ENCODE measurements around the gene CGAS. TPM values are rescaled to one million over a fixed set of nuclear protein-coding genes. Genes with fewer than 3 reads are reported as not detected.

Gene CGAS
- total RNA-seq, 1 experiment from 2014 or later = 25.5 TPM

DNA sequence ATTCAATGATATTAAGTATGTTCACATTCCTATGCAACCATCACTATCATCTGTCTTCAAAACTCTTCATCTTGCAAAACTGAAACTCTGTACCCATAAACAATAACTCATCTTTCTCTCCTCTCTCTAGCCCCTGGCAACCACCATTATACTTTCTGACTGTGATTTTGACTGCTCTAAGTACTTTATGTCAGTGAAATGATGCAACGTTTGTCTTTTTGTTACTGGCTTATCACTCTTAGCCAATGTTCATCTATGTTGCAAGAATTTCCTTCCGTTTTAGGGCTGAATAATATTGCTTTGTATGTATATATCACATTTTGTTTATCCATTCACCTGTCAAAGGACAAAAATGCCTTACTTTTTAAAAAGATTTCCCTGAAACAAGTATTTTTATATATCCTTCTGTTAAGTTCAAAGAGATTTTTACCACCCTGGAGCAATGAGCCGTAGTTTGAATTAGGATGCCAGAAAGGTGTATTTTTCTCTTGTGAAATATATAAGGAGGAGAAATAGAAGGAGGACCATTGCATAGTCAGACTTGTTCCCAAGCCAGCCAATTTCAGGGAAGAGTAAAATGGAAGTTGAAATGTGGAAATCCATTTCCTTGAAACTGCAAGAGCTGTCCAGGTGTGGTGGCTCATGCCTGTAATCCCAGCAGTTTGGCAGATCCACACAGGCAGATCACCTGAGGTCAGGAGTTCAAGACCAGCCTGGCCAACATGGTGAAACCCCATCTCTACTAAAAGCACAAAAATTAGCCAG is 4.0 kb upstream of the CGAS start:
- peaks cover 15% of the 10 kb centered on the region for H3K4me1 ChIP-seq (replicated peaks; ENCODE audit: insufficient read depth)
- no TSS peak for BruUV-seq (replicated peaks)
- H3K27me3 ChIP-seq (ENCODE audit: insufficient read depth, low read depth) = no peaks in the 10 kb centered on the region
- H3K4me3 ChIP-seq = no peak overlapping the region
- no peaks in the 10 kb centered on the region for H3K9me2 ChIP-seq (ENCODE audit: insufficient read depth)
- H3K36me3 ChIP-seq (ENCODE audit: low read depth) = no peaks in the 10 kb centered on the region
- H4K20me1 ChIP-seq (ENCODE audit: insufficient read depth) = no peaks in the 10 kb centered on the region
- TF ChIP-seq EZH2 (IDR thresholded peaks at IDR 0.05; ENCODE audit: low read depth) = no peak
- TF ChIP-seq, protein P1, sequence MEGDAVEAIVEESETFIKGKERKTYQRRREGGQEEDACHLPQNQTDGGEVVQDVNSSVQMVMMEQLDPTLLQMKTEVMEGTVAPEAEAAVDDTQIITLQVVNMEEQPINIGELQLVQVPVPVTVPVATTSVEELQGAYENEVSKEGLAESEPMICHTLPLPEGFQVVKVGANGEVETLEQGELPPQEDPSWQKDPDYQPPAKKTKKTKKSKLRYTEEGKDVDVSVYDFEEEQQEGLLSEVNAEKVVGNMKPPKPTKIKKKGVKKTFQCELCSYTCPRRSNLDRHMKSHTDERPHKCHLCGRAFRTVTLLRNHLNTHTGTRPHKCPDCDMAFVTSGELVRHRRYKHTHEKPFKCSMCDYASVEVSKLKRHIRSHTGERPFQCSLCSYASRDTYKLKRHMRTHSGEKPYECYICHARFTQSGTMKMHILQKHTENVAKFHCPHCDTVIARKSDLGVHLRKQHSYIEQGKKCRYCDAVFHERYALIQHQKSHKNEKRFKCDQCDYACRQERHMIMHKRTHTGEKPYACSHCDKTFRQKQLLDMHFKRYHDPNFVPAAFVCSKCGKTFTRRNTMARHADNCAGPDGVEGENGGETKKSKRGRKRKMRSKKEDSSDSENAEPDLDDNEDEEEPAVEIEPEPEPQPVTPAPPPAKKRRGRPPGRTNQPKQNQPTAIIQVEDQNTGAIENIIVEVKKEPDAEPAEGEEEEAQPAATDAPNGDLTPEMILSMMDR (conservative IDR thresholded peaks at IDR 0.05) = no peak
- peak overlapping the region; percentile 24; the same call in 1 of the 2 replicates for H3K27ac ChIP-seq
- no peak for DNase-seq
- intact Hi-C loops (cut with micrococcal nuclease; ENCODE audit: unreplicated experiment) = no loop called here
- ChIA-PET CTCF (interaction anchor here (0.6 kb wide), 1 partner anchor 18 kb away, joined by 4 read pairs; no protein-coding TSS in a partner anchor), POLR2A (ENCODE audit: unreplicated experiment) (no interaction called here)
- no peak overlapping the region for H2AFZ ChIP-seq
- H3K4me2 ChIP-seq = peak overlapping the region; percentile 13; the same call in 1 of the 2 replicates
- H3F3A ChIP-seq (ENCODE audit: insufficient read depth, low read depth) = peaks cover 39% of the 10 kb centered on the region
- H3K79me2 ChIP-seq (ENCODE audit: low read depth) = peaks cover 21% of the 10 kb centered on the region
- no peaks in the 10 kb centered on the region for H3K9me3 ChIP-seq (ENCODE audit: insufficient read depth, low read depth)

GRCh38 chr6:73451223-73452106 is 632 bp downstream of the CGAS start:
- Histone ChIP-seq H3K79me2 (ENCODE audit: low read depth) (peaks cover 66% of the 10 kb centered on the region), H3K9me3 (ENCODE audit: insufficient read depth, low read depth) (no peaks in the 10 kb centered on the region), H3K4me2 (peak overlapping the region; percentile 92), H3K4me3 (peak overlapping the region; percentile 92), H3K36me3 (ENCODE audit: low read depth) (peaks cover 6% of the 10 kb centered on the region; the same call in 1 of the 2 replicates), H3K27ac (peak overlapping the region; percentile 74), H2AFZ (peak overlapping the region; percentile 99), H3K9me2 (ENCODE audit: insufficient read depth) (no peaks in the 10 kb centered on the region), H3F3A (ENCODE audit: insufficient read depth, low read depth) (peaks cover 29% of the 10 kb centered on the region), H4K20me1 (ENCODE audit: insufficient read depth) (no peaks in the 10 kb centered on the region), H3K27me3 (ENCODE audit: insufficient read depth, low read depth) (no peaks in the 10 kb centered on the region), H3K4me1 (replicated peaks; ENCODE audit: insufficient read depth) (peaks cover 27% of the 10 kb centered on the region)
- no TSS peak for BruUV-seq (replicated peaks)
- ChIA-PET POLR2A (ENCODE audit: unreplicated experiment) (interaction anchor here (0.5 to 2.4 kb wide), 5 partner anchors 10 to 816 kb away, joined by 4 to 18 read pairs (median 5); partner anchors contain the start of gene MTO1), CTCF (no interaction called here)
- DNase-seq = peak; percentile 38 to 43
- intact Hi-C loops (cut with micrococcal nuclease; ENCODE audit: unreplicated experiment) = loop anchor here (2.0 kb wide), 1 partner anchor 201 kb away; the partner anchor contains the start of gene SLC17A5
- TF ChIP-seq, protein P1 (conservative IDR thresholded peaks at IDR 0.05) = no peak
- no peak for TF ChIP-seq EZH2 (IDR thresholded peaks at IDR 0.05; ENCODE audit: low read depth)

DNA sequence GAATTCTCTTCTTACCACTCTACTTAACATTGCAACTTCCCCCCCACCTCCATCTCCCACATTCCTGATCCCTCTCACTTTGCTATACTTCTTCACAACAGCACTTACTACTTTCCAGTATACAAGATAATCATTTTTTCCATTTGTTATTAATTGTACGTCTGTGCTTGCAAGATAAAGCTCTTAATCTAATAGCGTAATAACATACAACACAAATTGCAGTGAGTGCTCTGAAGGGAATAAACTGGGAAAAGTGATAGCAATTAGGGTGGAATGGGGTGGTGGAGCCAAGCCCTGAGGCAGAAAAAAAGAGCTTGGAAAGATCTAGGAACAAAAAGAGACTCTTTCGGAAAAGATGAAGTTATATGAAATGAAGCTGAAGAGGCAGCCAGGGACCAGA is 8.5 kb downstream of the CGAS start:
- Histone ChIP-seq H3K27me3 (ENCODE audit: insufficient read depth, low read depth) (no peaks in the 10 kb centered on the region), H3K4me1 (replicated peaks; ENCODE audit: insufficient read depth) (no peaks in the 10 kb centered on the region), H3K9me3 (ENCODE audit: insufficient read depth, low read depth) (no peaks in the 10 kb centered on the region), H3K36me3 (ENCODE audit: low read depth) (peaks cover 32% of the 10 kb centered on the region), H3K27ac (no peak overlapping the region), H3K4me3 (no peak overlapping the region), H3K79me2 (ENCODE audit: low read depth) (peaks cover 75% of the 10 kb centered on the region), H3F3A (ENCODE audit: insufficient read depth, low read depth) (peaks cover 15% of the 10 kb centered on the region), H3K9me2 (ENCODE audit: insufficient read depth) (no peaks in the 10 kb centered on the region), H4K20me1 (ENCODE audit: insufficient read depth) (no peaks in the 10 kb centered on the region), H3K4me2 (no peak overlapping the region), H2AFZ (no peak overlapping the region)
- POLR2A ChIA-PET (ENCODE audit: unreplicated experiment) = interaction anchor here (0.6 kb wide), 2 partner anchors 9 to 67 kb away, joined by 5 to 8 read pairs; partner anchors contain the start of gene CGAS
- no TSS peak for BruUV-seq (replicated peaks)
- intact Hi-C loops (cut with micrococcal nuclease; ENCODE audit: unreplicated experiment) = no loop called here
- no peak for DNase-seq
- CTCF ChIA-PET = no interaction called here
- TF ChIP-seq, protein P1 (conservative IDR thresholded peaks at IDR 0.05) = no peak
- TF ChIP-seq EZH2 (IDR thresholded peaks at IDR 0.05; ENCODE audit: low read depth) = no peak

Data from PC-9 (cell line).